HepG2 (cell line): ENCODE results near the gene ELL. TPM values are rescaled to one million over a fixed set of nuclear protein-coding genes. Genes with fewer than 3 reads are reported as not detected.

ENCODE experiments used
- ARNTL ChIP-seq: sonication (generic); formaldehyde crosslinking; IDR thresholded peaks from 2 replicates; pipeline ENCODE4 v1.4.0; 2020; ENCODE audit warnings: mild to moderate bottlenecking, missing genetic modification reagents
- E2F1 ChIP-seq: sonication (generic); formaldehyde crosslinking; IDR thresholded peaks from 2 replicates; pipeline ENCODE4 v1.5.0; 2020; ENCODE audit warnings: missing genetic modification reagents
- NFYC ChIP-seq: IDR thresholded peaks from 2 replicates; pipeline ENCODE4 v1.6.1; 2016; ENCODE audit warnings: missing genetic modification reagents, missing compliant biosample characterization
- ZNF281 ChIP-seq: sonication (generic); formaldehyde crosslinking; IDR thresholded peaks from 2 replicates; pipeline ENCODE4 v1.4.0; 2020; ENCODE audit warnings: missing genetic modification reagents, borderline replicate concordance
- ZNF558 ChIP-seq: sonication (generic); formaldehyde crosslinking; IDR thresholded peaks from 2 replicates; pipeline ENCODE4 v1.9.0; 2022; ENCODE audit warnings: mild to moderate bottlenecking, missing genetic modification reagents, borderline replicate concordance
- ZNF790 ChIP-seq: sonication (generic); formaldehyde crosslinking; IDR thresholded peaks from 2 replicates; pipeline ENCODE4 v1.8.0; 2022; ENCODE audit warnings: missing genetic modification reagents, mild to moderate bottlenecking, borderline replicate concordance
- polyA plus RNA-seq, 8 experiments: library from polyadenylated mRNA; depleted of rRNA in 3 of 8; stranded (reverse) in 7 of 8; unstranded in 1 of 8; fragments of >200 nt; fragmentation: Illumina TruSeq in 4 of 8; extraction: Trizol in 4 of 8; gene quantifications; 2 replicates each; pipeline versions ENCODE4 v1.2.1 to v1.2.3, GENCODE V29; 2011 to 2016; ENCODE audit warnings: low read depth in 4 of 8, missing spikeins in 1 of 8, mixed read lengths in 1 of 8; ENCODE audit not compliant: insufficient read depth in 1 of 8
- total RNA-seq, 5 experiments: library from RNA; depleted of rRNA; stranded (reverse); fragments of >200 nt; fragmentation: Illumina TruSeq; extraction: Trizol; gene quantifications; 2 replicates each; pipeline ENCODE4 v1.2.3, GENCODE V29; 2016; ENCODE audit warnings: low read depth in 1 of 5

ELL gene
- total and polyA plus RNA-seq, 2 of the 13 experiments (the other 11 are each of a cell fraction or from before 2014, with no cell fraction given) = 3.7 to 5.4 TPM

DNA sequence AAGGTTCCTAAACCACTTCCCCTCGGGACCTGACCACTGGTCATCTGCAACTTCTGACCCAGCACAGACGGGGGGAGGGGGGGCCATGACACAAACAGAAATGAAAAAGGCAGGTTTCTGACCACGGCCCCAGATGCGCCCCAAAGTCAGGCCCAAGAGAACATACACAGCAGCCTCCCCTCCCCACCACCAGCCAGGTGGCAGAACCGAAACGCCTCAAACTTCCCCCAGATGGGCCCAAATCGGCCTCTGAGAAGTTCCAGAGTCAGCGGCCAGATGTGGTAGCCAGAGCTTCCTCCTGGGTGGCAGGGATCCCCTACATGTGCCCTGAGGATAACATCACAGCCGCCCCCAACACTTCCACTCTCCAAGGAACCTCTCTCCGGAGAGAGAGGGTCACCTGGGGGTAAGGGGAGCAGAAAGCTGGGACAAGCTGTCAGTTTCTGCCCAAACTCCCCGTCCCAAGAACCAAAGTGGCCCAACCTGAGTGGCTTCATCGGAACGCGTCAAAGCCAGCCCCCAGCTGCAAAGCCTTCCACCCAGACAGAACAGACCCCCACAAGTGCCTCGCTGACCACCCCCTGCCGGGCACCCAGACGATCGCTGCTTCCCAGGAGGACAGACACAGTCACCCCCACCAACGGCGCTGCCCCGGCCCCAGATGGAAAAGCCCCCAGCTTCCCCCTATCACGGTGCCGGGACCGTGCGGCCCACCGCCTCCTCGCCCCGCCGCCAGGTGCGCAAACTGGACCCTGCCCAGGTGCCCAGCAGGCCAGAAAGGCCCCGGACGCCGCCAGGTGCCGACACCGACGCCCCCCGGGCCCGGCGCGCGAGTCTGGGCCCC lies 800 bp downstream of the ELL start (continued):
- 0 out of 2 replicates have a peak, but pooled peaks have one; percentile 5 for TF ChIP-seq E2F1
- TF ChIP-seq ZNF281 = no peak
- peak; percentile 82; the same call in 1 of the 2 replicates for TF ChIP-seq ZNF790 (CRISPR knock-in tag)
- no peak for TF ChIP-seq NFYC
- TF ChIP-seq ARNTL (CRISPR knock-in tag) = 0 out of 2 replicates have a peak, but pooled peaks have one; percentile 6
- 0 out of 2 replicates have a peak, but pooled peaks have one; percentile 20 for TF ChIP-seq ZNF558
- TF ChIP-seq, all 625 proteins: peak for 12
